22Rv1 (cell line): Measurements from ENCODE around the gene SH3BP2.

ENCODE experiments used
- H3K27ac ChIP-seq: fragments of 450-650 bp; 2 replicates; pipeline ENCODE4 v1.5.1; 2017
- ZFX ChIP-seq: fragments of 450-650 bp; IDR thresholded peaks from 2 replicates; pipeline ENCODE4 v1.6.1; 2017; ENCODE audit warnings: antibody characterized with exemption, borderline replicate concordance
- TF ChIP-seq, protein P1 (sequence below): fragments of 450-650 bp; IDR thresholded peaks from 2 replicates; pipeline ENCODE4 v1.5.1; 2017; ENCODE audit warnings: mild to moderate bottlenecking

Gene SH3BP2

DNA sequence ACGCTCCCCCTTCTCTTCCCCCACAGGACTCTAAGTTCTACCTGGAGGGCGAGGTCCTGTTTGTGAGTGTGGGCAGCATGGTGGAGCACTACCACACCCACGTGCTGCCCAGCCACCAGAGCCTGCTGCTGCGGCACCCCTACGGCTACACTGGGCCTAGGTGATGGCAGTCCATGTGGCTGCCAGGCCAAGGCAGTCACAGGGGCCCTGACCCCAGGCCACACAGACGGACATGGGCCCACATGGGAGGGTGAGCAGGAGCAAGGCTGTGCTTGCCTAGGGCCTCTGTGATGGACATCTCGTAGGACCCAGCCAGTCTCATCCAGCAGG lies 40.8 kb downstream of the SH3BP2 start:
- no peak for TF ChIP-seq ZFX
- TF ChIP-seq, protein P1, sequence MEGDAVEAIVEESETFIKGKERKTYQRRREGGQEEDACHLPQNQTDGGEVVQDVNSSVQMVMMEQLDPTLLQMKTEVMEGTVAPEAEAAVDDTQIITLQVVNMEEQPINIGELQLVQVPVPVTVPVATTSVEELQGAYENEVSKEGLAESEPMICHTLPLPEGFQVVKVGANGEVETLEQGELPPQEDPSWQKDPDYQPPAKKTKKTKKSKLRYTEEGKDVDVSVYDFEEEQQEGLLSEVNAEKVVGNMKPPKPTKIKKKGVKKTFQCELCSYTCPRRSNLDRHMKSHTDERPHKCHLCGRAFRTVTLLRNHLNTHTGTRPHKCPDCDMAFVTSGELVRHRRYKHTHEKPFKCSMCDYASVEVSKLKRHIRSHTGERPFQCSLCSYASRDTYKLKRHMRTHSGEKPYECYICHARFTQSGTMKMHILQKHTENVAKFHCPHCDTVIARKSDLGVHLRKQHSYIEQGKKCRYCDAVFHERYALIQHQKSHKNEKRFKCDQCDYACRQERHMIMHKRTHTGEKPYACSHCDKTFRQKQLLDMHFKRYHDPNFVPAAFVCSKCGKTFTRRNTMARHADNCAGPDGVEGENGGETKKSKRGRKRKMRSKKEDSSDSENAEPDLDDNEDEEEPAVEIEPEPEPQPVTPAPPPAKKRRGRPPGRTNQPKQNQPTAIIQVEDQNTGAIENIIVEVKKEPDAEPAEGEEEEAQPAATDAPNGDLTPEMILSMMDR, result no peak
- H3K27ac ChIP-seq, result no peak overlapping the region

DNA sequence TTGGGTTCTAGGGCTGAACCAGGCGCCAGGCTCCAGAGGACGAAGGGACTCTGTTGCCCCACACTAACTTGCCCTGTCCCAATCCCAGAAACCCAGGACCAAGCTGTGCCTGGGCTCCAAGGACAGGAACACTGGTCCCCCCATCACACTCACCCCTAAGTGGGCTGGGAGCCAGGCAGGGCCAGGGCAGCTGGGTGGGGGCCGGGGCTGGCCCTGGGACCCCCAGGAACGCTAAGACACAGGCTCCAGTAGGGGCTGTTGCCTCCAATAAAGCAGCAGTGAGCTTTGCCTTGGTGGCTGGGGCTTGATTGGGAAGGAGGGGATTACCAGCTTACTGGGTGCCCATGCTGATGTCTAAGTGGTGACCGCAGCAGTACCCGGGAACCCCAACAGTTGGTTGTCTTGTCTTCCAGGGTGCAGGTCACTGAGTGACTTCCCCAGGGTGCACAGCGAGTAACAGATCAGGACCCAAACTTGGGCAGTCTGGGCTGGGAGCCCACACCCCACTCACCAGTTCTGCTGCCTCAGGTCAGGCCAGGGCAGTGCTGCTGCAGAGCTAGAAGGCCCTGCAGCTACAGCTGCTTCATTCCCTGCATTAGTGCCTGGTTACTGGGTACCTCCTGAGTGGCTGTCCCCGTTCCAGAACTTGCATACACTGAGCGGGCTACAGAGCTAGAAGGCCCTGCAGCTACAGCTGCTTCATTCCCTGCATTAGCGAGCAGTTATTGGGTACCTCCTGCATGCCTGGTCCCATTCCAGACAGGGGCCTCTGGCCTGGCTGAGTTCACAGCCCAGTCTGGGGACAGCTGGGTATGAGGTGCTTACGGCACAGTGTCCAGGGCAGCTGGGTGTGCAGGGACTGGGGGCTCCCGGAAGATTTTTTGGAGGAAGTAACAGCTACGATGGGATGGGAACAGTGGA lies 41.4 kb downstream of the SH3BP2 start:
- no peak for TF ChIP-seq ZFX
- TF ChIP-seq, protein P1, result no peak
- no peak overlapping the region for H3K27ac ChIP-seq

DNA sequence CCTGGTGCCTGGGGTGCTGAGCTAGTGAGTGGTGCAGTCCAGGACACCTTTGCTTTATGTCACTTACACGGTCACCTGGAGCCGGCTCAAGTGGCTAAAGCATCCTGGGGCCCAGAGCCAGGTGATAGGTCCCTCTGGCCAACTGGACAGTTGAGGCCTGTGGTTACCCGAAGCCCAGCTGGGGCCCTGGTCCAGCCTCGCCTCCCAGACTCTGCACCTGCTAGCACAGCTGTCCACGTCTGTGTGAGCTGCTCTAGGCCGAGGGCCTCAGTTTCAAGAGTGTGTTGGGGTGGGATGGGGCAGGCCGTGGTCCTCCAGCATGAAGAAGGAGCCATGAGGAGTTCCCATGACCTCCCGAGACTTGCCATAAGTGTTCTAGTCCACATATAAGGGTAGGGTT lies 43.1 kb downstream of the SH3BP2 start:
- no peak overlapping the region for H3K27ac ChIP-seq

DNA sequence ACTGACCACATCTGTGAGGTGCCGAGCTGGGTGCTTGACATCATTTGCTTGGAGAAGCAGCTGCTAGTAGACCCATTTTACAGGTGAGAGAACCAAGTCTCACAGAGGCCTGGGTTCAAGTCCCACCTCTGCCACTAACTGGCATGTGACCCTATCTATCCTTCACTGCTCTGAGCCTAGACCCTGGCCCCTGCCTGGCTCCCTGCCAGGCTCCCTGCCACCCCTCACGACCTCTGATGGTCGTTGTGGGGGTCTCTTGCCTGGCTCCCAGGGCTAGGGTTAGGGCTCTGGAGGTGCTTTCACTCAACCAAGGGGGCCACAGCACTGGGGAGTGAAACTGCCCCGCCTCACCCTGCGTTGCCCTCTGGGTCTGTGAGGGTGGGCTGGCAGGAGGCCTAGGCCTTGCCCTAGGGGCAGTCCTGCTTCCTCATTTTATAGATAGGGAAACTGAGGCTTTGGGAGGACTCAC lies 43.5 kb downstream of the SH3BP2 start:
- no peak for TF ChIP-seq ZFX
- TF ChIP-seq, protein P1, result no peak
- H3K27ac ChIP-seq, result no peak overlapping the region

More for the DNA sequence above, 43.1 kb downstream of the SH3BP2 start:
- no peak for TF ChIP-seq ZFX
- TF ChIP-seq, protein P1, result no peak

DNA sequence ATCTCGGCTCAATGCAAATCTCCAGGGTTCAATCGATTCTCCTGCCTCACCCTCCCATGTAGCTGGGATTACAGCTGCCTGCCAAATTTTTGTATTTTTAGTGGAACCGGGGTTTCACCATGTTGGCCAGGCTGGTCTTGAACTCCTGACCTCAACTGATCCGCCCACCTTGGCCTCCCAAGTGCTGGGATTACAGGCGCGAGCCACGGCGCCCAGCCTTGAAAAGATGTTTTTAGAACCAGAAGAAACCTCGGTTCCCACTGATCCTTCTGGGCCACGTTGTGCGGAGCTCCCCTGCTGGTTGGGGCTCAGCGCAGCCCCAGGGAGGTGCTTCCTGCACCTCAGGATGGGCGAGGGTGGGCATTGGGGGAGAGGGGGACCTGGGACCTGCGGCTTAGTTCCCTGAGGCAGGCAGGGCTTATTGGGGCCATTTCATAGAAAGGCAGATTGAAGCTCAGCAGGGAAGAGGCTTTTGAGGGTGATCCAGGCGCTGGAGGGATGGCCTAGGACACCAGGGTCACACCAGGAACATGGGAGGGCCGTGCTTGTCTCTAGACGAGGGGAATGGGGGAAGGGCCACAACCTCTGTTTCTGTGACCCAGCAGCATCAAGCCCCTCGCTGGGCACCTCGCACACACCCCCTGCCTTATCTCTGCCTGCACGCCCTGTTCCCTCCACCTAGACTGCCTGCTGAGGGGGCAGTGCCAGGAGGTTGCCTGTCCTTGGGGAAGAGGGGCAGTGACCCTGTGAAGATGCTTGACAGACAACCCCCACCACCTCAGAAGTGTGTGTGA lies 44.4 kb downstream of the SH3BP2 start:
- no peak overlapping the region for H3K27ac ChIP-seq
- TF ChIP-seq, protein P1, result no peak
- TF ChIP-seq ZFX, result no peak

DNA sequence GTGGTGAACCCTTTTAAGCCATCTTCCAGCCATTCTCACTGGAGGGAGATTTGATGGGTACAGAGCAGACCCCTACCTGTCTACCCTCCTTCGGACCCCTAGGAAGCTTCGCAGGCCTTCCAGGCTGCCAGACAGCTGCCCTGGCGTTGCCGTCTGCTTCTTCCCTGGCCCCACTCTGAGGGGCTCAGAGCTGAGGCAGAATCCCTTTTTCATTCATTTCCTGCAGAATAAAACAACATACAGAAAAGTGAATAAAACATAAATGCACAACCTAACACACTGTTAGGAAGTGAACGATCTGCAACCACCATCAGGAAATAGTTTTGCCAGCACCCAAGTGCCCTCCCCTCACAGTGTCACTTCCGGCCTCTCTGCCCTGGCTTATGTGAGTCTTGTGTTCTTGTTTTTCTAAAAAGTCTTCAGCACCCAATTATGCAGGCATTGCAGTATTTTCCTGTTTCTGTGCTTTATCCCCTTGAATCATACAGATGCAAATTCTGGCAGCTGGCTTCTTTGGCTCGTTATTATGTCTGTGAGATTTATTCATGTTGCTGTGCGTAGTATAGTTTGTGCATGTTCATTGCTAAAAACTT lies 45.1 kb downstream of the SH3BP2 start:
- no peak overlapping the region for H3K27ac ChIP-seq
- TF ChIP-seq ZFX, result no peak
- TF ChIP-seq, protein P1, result no peak
